NCI-H526 (cell line): ENCODE results near the gene SORCS2.

Source experiments
- DNase-seq, 2 experiments: peaks; one replicate each; lab custom pipeline; 2025; lab: John Stamatoyannopoulos, UW

The SORCS2 gene

DNA sequence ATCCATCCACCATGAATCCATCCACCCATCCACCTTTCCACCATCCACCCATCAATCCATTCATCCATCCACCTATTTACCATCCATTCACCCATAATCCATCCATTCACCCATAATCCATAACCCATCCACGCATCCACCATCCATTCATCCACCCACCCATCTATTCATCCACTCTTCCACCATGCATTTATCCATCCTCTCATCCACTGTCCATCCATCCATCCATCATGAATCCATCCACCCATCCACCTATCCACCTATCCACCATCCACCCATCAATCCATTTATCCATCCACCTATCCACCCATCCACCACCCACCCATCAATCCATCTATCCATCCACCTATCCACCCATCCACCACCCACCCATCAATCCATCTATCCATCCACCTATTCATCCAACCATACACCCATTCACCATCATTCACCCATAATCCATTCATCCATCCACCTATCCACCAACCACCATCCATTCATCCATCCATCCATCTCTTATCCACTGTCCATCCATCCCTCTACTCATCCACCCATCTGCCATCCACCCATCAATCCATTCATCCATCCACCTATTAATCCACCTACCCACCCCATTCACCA lies 422.1 kb downstream of the SORCS2 start:
- DNase-seq: no peak

DNA sequence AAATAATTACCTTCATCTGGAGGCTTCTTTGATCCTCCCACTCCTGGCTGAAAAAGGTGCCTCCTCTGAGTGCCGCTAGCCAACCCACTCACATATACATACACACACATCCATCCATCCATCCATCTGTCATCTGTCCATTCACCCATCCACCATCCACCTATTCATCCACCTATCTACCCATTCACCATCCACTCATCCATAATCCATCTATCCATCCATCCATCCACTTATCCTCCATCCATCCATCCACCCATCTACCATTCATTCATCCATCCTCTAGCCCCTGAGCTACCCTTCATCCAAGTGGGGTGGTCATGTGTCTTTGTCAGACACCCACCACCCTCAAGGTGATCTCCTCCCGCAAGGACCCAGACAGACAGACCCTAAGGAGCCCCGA lies 423.9 kb downstream of the SORCS2 start:
- DNase-seq: no peak

DNA sequence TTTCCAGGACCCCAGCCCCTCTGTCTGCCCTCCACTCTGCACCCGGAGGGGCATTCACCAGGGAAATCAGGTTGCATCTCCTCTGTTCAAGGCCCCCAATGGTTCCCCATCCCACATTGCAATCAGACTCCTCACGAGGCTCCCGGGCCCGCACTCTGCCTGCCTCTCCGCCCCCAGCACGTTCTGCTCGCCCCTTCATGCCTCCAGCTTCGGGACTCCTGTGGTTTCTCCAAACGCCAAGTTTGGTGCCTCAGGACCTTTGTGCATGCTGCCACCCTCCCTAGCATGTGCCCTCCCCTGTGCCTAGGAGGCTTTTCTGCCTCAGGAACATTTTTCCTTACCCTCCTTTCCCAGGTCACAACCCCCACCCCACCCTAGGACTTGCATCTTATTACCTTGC lies 426.0 kb downstream of the SORCS2 start:
- DNase-seq: no peak

DNA sequence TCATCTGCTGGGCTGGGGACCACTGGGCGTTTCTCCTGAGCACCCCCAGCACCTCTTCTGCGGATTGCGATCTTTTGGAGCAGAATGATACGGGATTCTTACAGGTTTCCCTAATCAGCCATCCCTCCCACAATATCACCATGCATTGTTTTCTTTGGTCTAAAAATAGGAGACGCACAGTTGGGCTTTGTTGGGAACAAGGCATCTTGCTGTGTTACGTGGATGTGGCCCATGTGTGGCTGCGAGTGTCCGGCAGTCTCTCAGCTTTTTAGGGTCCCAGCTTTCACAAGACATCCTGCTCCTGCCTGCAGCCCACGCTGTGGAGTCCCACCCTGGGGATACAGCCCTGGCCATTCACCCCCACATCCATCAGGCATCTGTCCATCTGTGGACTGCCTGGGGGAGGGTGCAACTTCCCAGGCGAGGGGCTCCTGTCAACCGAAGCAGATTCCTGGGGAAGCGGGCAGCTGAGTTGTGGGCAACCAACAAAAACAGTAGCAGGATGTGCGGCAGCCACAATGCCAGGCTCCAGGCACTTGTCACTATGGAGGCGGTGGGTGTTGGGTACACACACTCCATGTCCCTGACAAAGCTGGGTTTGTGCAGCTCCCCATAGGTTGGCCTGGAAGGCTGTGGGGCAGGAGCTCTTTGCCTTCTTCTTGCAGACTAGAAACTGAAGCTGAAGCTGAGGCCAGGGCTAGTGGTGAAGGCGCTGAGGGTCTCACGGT lies 427.9 kb downstream of the SORCS2 start:
- no peak for DNase-seq

DNA sequence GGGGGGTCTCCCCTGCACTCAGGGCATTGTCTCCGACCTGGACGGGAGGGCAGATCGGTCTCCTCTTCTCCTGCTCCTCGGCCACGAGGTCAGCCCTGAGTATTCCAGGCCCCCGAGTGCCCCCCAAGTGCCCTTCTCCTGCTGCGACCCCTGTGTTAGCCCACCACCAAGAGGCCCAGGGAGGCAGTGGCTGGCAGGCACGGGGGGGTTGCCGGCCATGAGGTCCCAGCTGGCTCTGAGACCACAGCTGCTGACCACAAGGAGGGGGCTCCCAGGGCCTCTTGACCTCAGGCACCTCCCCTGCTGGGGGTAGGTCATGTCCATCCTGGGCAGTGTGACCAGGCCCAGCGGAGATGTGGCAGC lies 428.5 kb downstream of the SORCS2 start:
- DNase-seq: no peak

DNA sequence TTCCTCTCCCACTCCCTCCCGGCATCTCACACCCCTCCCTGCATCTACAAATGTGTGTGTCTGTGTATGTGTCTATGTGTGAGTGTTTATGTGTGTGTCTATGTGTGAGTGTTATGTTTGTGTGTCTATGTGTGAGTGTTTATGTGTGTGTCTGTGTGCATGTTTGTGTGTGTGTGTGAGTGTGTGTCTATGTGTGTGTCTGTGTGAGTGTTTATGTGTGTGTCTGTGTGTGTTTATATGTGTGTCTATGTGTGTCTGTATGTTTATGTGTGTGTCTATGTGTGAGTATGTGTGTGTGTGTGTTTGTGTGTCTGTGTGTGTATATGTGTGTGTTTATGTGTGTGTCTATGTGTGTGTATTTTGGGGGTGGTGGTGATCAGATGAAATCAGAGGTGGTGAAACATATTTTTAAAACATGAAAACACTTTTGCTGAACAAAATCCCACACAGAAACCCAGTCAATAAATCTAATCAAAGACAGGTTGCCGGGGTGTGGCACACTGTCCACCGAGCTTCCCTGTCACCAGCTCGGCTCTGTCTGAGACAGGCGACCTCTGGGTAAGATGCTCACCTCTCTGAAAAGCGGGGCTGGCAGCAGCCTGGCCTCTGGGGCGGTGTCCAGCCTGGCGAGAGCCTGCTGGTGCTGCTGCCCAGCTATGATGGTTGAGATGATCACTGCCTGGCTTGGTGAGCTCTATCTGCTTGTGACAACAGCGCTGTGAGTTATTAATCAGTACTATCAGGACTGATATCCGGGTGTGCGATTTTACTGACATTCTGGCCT lies 429.1 kb downstream of the SORCS2 start:
- no peak for DNase-seq

DNA sequence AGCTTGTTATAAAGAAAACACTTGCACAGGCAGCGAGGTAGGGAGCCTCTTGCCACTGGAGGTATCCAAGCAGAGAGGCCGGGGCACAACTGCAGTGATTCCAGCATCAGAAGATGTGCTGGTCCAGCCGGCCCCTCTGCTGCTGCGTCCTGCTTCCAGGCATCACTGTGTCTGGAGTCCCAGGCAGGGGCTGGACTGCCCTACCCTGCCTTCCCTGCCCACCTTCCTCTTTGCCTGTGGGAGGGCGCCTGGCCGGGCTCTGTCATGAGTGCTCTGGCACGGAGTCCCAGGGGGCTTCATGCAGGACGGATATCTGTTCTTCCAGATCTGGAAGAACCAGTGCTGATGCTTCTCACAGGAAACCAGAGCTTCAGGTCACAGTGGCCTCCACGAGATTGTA lies 430.0 kb downstream of the SORCS2 start:
- DNase-seq: no peak

DNA sequence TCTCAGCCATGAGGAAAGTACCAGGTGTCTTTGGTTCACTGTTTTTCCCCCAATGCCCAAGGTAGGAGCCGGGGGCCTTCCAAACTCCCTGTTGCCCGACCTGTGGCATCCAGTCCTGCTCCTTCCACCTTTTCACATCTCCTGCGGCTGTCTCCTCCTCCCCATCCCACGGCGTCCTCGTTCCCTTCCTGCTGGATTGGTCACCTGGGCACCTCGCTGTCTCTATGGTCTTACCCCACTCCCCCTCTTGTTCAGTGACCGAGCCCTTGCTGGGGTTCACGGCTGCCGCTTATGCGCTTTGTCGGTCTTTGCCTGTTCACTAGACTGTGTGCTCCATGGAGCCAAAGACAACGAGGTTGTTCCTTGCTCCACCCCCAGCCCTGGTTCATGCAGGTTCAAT lies 431.1 kb downstream of the SORCS2 start:
- DNase-seq: no peak

DNA sequence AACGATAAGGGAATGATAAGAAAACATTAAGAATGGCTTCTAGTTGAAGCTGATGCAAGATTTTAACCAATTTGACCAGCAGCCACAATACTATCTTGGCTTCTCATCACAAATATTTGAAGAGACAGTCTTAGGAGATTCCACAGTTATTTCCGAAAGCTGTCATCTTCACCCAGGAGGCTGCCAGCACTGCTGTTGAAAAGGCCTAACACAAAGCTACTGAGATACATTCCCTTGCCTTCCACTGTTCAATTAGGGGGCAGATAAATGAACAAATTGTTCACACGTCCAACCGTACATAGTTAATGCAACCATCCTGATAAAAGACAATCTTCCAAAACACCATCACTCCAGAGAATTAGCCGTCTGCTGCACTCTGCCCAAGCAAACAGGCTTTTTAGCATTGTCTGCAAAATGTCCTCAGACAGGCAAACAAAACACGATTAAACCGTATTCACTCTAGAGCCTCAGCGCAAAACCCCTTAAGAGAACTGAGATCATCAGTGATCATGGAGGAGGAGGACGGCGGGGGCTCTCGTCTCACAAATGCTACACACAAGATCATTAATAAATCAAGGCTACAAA lies 432.1 kb downstream of the SORCS2 start:
- no peak for DNase-seq

DNA sequence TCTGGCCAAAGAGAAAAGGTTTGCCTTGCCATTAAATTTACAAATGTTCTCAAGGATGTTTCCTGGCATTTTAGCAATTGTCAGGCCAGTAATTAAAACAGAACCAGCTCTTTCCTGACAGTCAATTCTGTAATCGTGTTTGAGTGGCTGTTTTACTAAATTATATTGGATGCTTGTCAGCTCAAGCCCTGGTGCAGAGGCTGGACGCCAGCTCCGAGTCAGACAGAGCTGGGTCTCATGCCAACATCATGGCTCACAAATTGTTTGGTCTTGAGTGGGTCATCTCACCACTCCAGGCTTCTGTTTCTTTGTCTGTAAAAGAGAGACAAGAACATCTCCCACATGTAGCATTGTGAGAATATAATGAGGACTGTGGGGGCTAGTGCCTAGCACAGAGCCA lies 432.7 kb downstream of the SORCS2 start:
- no peak for DNase-seq

DNA sequence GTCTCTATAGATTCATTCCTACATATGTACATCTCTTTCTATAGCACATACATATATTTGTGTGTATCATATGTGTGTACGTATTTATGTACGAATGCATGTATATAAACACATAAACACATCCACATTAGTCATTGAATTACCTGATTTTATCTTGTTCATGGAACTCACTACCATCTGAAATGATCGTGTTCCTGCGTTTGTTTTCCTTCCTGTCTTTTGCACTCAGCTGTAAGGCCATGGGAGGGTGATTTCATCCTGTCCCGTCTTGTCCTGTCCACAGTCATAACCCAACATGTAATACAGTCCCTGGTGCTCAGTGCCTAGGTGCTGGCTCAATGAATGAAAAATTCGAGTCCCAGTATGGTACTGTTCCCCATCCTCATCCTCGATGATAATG lies 434.2 kb downstream of the SORCS2 start:
- no peak for DNase-seq

DNA sequence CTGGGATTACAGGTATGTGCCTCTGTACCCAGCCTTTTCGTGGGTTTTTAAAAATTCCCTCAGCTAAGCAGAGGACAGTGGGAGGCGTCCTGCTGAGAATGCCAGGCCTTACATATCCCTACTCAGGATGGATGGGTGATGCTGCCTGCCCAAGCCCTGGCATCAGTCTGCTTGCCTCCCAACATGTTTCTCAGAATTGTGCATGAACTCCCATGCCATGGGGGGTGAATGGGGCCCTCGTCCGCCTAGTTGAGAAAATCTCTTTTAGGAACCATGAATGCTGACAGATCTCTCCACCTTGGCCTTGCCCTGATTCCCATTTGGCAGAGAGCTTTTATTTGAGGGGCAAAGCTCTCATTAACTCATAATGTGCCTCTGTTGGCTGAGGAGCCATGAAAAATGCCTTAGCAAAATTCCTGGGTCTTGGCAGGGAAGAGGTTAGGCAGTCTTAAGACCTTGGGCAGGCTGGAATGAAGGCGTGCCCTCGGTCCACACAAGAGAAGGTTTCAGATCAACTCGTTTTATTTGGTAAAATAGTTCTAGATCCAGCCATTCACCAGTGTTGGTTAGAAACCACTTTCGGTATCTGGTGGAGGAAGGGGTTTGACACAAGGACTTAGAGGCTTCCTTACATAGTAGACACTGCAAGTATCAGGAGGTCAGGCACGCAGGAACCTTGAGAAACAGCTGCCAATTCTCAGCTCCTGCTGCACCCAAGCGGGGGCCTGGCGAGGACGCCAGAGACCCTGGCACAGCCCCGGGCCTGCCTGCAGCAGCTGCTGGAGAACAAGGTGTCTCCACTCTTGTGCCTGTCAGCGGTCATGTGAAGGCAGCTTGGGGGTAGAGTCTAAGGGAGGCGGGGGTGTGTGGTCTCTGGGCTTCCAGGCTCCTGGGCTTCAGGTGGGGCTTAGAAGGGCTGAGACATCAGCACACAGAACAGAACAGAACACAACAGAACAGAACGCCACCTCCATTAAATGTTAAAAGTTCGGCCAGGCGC lies 435.2 kb downstream of the SORCS2 start:
- DNase-seq: no peak

DNA sequence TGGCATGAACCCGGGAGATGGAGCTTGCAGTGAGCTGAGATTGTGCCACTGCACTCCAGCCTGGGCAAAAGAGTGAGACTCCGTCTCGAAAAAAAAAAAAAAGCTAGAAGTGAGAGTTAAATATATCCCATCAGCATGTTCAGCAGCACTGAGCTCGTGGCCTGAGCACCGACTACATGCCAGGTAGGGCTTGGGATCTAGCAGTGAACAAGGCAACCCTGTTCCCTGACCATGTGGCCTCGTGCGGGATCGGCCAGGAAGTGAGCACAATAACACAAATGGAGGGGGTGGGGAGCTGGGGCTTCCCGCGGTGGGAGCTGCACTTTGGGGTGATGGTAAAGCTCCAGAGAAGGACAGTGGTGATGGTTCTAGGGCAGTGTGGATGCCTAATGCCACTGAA lies 436.1 kb downstream of the SORCS2 start:
- no peak for DNase-seq

DNA sequence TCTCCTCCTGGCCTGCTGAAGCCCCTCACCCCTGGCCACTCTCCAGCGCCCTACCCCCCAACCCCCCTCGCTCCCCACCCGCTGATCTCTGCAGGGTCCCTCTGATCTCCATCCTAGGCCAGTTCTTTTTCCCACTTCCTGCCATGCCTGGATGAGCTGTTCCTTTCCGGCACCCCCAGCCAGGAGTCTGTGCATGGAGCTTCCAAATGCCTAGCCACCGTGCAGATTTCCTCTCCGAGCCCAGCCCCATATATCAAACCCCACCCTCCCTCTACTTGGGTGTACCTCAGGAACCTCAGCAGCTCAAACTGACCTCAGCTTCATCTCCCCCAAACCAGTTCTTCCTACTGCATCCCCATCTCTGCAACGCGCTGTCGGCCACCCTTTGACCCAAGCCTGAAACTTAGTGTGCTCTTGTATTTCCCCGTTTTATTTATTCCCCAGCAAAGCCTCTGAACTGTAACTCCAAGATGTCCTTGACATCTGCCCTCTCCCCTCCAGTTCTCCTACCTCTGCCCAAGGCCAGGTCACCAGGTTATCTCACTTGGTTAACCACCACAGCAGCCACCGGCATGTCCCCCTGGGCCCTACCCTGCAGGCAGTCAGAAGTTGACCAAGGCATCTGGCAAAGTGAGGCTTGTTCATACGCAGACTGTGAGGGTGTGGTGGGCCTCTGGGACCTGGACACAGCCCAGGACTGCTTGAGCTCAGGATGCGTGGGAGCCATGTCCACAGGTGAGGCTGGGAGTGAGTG lies 437.3 kb downstream of the SORCS2 start:
- no peak for DNase-seq

DNA sequence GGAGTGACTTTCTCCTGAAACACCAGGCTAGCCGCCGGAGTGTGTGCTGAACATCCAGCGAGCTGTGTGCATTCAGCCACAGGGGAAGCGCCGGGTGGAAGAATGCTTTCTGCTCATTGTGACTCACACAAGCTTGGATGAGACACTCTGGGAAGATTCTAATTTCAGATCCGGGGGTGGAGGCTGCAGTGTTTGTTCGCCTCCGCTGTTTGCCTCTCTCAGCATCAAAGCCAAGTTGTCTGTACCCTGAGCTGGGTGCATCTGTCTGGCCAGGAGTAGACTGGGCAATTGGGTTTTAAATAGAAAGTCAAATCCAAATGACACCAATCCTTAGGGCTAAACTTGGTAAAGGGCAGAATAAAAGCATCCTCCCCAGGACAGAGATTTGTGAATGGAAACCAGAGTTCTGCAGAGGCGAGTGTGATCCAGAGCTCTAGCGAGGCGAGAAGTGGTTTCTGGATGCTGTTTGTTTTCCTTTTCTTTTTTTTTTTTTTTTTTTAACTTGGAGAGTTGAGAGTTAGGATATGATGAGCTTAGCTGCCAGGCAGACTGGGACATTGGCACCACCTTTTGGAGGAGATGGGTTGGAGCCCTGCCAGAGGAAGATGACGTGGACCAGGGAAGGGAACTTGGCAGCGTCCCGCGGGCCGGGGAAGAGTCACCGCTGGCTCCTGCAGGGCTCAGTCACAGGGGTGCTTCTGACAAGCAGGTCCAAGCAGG lies 438.4 kb downstream of the SORCS2 start:
- no peak for DNase-seq

DNA sequence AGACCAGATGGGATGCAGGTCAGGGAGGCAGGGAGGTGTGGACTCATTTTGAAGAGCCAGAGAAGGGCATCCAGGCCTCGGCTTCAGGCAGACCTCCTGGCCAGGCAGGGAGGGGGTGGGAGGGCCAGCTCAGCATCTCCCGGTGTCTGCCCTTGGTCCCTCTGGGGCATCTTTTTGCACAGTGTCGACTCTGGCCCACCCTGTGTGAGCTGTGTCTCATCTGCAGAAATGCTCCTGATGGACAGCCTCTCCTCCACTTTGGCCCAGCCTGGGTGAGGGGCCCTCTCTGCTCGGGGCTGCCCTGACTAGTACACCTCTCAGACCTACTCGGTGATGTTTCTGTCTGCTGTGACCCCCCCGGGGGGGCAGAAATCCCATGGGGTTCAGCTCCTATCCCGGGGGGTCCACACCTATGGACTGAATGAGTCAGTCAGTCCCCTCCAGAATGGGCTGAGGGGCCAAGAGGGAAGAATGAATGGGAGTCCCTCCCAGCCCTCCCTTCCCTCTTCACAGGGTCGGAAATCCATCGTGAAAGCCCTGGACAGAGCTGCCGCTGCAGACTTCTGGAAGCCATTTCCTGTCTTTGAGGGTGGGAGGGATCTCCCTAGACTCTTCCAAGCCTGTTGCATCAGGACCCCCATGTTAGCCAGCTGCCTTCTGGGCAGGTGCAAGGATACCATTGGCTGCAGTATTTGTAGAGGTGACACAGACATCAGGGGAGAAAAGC lies 439.1 kb downstream of the SORCS2 start:
- no peak for DNase-seq

DNA sequence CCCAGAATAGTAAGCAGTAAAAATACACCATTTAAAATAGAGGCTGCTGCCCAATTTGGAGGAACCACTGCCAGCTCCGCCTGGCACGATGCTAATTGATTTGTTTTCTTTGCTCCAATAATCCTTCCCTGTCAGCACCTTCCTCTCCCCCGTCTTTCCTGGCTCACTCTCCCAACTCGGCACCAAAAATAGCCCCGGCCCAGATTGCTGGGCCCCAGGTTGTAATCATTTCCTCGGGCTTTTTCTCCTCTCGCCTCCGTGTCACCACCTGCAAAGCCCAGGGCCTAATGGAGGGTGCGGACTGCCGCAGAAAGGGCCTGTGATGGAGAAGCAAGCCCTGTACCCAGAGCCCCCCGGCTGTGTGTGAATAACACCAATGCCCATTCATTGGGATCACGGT lies 440.0 kb downstream of the SORCS2 start:
- DNase-seq: no peak

DNA sequence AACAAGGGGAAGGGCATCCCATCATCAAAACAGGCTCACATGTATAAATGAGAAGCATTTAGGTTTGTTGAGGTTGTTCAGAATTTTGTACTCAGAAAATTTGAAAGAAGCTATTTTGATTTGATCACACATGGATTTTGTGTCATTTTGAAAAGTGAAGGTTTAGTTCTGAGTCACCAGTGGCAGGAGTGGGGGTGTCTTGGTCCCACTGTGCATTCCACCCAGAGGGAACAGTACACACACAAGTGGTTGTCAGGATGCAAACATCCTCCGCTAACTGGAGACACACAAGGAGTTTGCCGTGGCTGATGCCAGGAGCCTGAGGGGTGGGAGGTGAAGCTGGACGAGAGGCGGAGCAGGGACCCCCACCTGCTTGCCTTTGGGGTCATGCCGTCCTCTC lies 440.6 kb downstream of the SORCS2 start:
- no peak for DNase-seq

DNA sequence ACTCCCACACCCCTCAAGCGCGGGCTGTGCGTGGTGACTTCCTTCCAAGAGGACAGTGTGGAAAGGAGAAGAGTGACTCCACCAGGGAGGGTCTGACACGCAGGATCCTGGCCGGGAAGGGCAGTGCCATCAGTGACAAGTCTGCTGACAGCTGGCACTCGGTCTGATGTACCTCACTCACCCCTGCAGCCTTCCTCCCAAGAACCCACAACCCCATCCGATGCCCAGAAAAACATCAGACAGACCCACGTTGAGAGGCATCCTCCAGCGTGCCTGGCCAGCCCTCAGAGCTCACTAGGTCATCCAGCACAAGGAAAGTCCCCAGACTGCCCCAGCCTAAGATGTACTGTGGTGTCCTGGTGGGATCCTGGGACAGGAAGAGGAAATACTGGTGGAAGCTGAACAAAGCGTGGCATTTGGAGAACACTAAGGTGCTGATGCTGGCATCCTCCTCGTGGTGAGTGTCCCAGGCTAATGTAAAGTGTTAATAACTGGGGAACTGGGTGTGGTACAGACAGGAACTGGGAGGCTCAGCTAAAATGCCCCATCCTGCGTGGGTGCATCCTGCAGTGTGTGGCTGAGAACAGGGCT lies 442.4 kb downstream of the SORCS2 start:
- DNase-seq: no peak
